Measurements from ENCODE around the gene PLEKHO2. TPM values are rescaled to one million over a fixed set of nuclear protein-coding genes. Genes with fewer than 3 reads are reported as not detected.
A peak's percentile ranks its signal among the peaks of the same experiment; 100 is the strongest.

The PLEKHO2 gene
- total and polyA plus RNA-seq, 2 of the 13 experiments (the other 11 are each of a cell fraction or from before 2014, with no cell fraction given): 3.8 to 4.8 TPM

DNA sequence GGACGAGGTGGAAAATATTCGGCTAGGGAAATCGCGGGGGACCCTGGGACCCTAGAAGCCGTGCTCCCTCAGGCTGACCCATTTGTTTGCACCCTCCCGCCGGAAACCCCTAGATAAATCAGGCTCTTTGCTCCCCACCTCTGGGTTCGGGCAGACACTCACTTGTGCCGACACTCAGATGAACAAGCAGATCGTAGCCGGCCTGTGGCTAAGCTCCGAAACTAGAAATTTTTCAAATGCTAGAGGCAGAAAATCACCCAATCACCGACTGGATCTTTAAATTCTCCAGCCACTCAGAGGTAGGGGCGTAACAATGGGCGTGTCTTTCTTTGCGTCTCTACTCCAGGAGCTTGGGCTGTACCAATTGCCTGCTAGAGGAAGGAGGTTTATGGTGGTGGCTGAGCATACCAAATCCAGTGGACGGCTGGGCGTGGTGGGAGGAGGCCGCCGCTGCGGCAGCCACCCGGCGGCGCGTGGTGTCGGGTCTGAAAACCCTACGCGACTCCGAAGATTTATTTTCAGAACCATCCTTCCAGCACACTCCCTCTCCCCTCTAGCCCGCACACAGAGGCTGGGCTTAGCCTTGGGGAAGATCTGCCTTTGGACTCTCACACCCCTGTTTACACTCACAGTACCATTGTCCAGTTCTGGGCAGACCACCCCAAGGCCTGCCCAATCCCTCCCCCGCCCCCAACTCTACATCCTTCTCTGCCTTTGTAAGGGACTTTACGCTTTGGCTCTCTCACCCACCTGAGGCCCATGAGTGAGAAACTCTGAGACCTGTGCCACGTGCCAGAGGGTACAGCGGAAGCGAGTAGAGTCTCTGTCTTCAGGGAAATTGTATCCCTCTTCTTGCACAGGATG lies 16.1 kb upstream of the PLEKHO2 start, which contains the start of gene PIF1 (continued):
- TF ChIP-seq, protein P1, sequence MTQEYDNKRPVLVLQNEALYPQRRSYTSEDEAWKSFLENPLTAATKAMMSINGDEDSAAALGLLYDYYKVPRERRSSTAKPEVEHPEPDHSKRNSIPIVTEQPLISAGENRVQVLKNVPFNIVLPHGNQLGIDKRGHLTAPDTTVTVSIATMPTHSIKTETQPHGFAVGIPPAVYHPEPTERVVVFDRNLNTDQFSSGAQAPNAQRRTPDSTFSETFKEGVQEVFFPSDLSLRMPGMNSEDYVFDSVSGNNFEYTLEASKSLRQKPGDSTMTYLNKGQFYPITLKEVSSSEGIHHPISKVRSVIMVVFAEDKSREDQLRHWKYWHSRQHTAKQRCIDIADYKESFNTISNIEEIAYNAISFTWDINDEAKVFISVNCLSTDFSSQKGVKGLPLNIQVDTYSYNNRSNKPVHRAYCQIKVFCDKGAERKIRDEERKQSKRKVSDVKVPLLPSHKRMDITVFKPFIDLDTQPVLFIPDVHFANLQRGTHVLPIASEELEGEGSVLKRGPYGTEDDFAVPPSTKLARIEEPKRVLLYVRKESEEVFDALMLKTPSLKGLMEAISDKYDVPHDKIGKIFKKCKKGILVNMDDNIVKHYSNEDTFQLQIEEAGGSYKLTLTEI (CRISPR knock-in tag; conservative IDR thresholded peaks at IDR 0.05): no peak
- TF ChIP-seq ZNF580 (CRISPR knock-in tag; IDR thresholded peaks at IDR 0.05; ENCODE audit: borderline replicate concordance, low read depth): peak; percentile 53; the same call in 1 of the 2 replicates
- peak; percentile 73 to 92 for TF ChIP-seq POLR2A (IDR thresholded peaks at IDR 0.05; ENCODE audit: insufficient read depth in 1 of 2, low read depth in 2 of 2, low read length in 2 of 2)
- TF ChIP-seq NFE2 (CRISPR knock-in tag; IDR thresholded peaks at IDR 0.05): no peak
- 0 out of 2 replicates have a peak, but pooled peaks have one; percentile 18 for TF ChIP-seq HNRNPL (IDR thresholded peaks at IDR 0.05; ENCODE audit: low read depth, low read length)
- TF ChIP-seq FOSL2 (CRISPR knock-in tag; IDR thresholded peaks at IDR 0.05): peak; percentile 17; the same call in 1 of the 2 replicates
- peak; percentile 73 for TF ChIP-seq HNF4A (CRISPR knock-in tag; IDR thresholded peaks at IDR 0.05)
- TF ChIP-seq ELF3 (CRISPR knock-in tag; IDR thresholded peaks at IDR 0.05): peak; percentile 16; the same call in 1 of the 2 replicates
- TF ChIP-seq RFXANK (CRISPR knock-in tag; IDR thresholded peaks at IDR 0.05): no peak
- no peak for TF ChIP-seq MAZ (IDR thresholded peaks at IDR 0.05; ENCODE audit: borderline replicate concordance, low read depth, low read length)
- TF ChIP-seq MAZ (CRISPR knock-in tag; IDR thresholded peaks at IDR 0.05; ENCODE audit: low read depth): peak; percentile 32; the same call in 1 of the 2 replicates
- no peak for TF ChIP-seq SETDB1 (CRISPR knock-in tag; IDR thresholded peaks at IDR 0.05; ENCODE audit: borderline replicate concordance)
- 0 out of 2 replicates have a peak, but pooled peaks have one; percentile 28 for TF ChIP-seq ZNF619 (CRISPR knock-in tag; IDR thresholded peaks at IDR 0.05)
- TF ChIP-seq PAWR (CRISPR knock-in tag; IDR thresholded peaks at IDR 0.05; ENCODE audit: borderline replicate concordance): no peak
- no peak for TF ChIP-seq NR1H2 (CRISPR knock-in tag; IDR thresholded peaks at IDR 0.05; ENCODE audit: borderline replicate concordance, low read depth)
- TF ChIP-seq, protein P2, sequence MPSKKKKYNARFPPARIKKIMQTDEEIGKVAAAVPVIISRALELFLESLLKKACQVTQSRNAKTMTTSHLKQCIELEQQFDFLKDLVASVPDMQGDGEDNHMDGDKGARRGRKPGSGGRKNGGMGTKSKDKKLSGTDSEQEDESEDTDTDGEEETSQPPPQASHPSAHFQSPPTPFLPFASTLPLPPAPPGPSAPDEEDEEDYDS (CRISPR knock-in tag; IDR thresholded peaks at IDR 0.05): peak; percentile 90
- TF ChIP-seq SIX4 (CRISPR knock-in tag; IDR thresholded peaks at IDR 0.05): peak; percentile 14; the same call in 1 of the 2 replicates
- TF ChIP-seq ZBTB21 (CRISPR knock-in tag; IDR thresholded peaks at IDR 0.05): no peak
- peak; percentile 81; the same call in 1 of the 2 replicates for TF ChIP-seq ZFP82 (CRISPR knock-in tag; IDR thresholded peaks at IDR 0.05; ENCODE audit: borderline replicate concordance)
- TF ChIP-seq ZNF253 (CRISPR knock-in tag; IDR thresholded peaks at IDR 0.05; ENCODE audit: borderline replicate concordance): no peak
- peak; percentile 70 for TF ChIP-seq SALL1 (CRISPR knock-in tag; IDR thresholded peaks at IDR 0.05)
- TF ChIP-seq MIXL1 (CRISPR knock-in tag; IDR thresholded peaks at IDR 0.05): peak; percentile 14; the same call in 1 of the 2 replicates
- TF ChIP-seq LCORL (IDR thresholded peaks at IDR 0.05): no peak
- TF ChIP-seq LCORL (CRISPR knock-in tag; IDR thresholded peaks at IDR 0.05): peak; percentile 90
- TF ChIP-seq TCF7 (IDR thresholded peaks at IDR 0.05; ENCODE audit: low read depth): no peak
- no peak for TF ChIP-seq SRF (IDR thresholded peaks at IDR 0.05; ENCODE audit: low read depth, low read length)
- TF ChIP-seq RBFOX2 (IDR thresholded peaks at IDR 0.05; ENCODE audit: low read depth, low read length): peak; percentile 84
